Measurements from ENCODE around the gene DPH1. TPM values are rescaled to one million over a fixed set of nuclear protein-coding genes. Genes with fewer than 3 reads are reported as not detected.

Gene DPH1
- total and polyA plus RNA-seq, 7 donors, result 7.2 to 60.1 (median 27.6) TPM

DNA sequence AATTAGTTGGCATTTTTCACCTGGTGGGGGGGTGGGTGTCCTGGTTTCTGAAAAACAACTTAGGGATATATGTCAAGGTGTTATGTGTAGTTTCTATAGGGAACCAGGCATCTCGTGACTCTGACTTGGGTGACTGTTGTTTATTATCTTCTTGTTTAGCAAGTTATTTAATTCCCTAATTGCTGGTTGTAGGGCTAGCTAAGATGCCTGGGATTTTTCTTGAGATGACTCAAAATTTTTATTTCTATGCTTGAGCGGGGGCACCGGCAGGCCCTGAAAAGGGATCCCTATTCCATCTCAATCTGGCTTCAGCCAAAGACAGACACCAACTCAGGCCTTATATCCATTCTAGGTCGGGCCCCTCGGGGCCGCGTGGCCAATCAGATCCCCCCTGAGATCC is 3.2 kb downstream of the DPH1 start:
- Histone ChIP-seq H3K27me3 (peaks cover 0 to 14% (median 0%) of the 10 kb centered on the region in 3 donors), H3K36me3 (peaks cover 0 to 41% (median 23%) of the 10 kb centered on the region in 4 donors), H3K9me3 (no peaks in the 10 kb centered on the region), H3K4me3 (no peak overlapping the region), H3K4me1 (peaks cover 0 to 30% (median 21%) of the 10 kb centered on the region in 4 donors), H3K27ac (no peak overlapping the region)
- no peak for DNase-seq
- intact Hi-C loops (cut with DNase I), result no loop called here
- WGBS, 2 donors, result 94 to 96% methylated on average over 7 of the region's 7 CpGs
- TF ChIP-seq POLR2AphosphoS5 (IDR thresholded peaks at IDR 0.05) (no peak), EP300 (IDR thresholded peaks at IDR 0.05) (no peak), POLR2A (IDR thresholded peaks at IDR 0.05) (no peak)
- TF ChIP-seq, protein P1, sequence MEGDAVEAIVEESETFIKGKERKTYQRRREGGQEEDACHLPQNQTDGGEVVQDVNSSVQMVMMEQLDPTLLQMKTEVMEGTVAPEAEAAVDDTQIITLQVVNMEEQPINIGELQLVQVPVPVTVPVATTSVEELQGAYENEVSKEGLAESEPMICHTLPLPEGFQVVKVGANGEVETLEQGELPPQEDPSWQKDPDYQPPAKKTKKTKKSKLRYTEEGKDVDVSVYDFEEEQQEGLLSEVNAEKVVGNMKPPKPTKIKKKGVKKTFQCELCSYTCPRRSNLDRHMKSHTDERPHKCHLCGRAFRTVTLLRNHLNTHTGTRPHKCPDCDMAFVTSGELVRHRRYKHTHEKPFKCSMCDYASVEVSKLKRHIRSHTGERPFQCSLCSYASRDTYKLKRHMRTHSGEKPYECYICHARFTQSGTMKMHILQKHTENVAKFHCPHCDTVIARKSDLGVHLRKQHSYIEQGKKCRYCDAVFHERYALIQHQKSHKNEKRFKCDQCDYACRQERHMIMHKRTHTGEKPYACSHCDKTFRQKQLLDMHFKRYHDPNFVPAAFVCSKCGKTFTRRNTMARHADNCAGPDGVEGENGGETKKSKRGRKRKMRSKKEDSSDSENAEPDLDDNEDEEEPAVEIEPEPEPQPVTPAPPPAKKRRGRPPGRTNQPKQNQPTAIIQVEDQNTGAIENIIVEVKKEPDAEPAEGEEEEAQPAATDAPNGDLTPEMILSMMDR (IDR thresholded peaks at IDR 0.05), result no peak

GRCh38 chr17:2034157-2034556 is 4.2 kb downstream of the DPH1 start:
- intact Hi-C loops (cut with DNase I), result no loop called here
- peaks cover 0 to 47% (median 26%) of the 10 kb centered on the region in 4 donors for H3K36me3 ChIP-seq

DNA sequence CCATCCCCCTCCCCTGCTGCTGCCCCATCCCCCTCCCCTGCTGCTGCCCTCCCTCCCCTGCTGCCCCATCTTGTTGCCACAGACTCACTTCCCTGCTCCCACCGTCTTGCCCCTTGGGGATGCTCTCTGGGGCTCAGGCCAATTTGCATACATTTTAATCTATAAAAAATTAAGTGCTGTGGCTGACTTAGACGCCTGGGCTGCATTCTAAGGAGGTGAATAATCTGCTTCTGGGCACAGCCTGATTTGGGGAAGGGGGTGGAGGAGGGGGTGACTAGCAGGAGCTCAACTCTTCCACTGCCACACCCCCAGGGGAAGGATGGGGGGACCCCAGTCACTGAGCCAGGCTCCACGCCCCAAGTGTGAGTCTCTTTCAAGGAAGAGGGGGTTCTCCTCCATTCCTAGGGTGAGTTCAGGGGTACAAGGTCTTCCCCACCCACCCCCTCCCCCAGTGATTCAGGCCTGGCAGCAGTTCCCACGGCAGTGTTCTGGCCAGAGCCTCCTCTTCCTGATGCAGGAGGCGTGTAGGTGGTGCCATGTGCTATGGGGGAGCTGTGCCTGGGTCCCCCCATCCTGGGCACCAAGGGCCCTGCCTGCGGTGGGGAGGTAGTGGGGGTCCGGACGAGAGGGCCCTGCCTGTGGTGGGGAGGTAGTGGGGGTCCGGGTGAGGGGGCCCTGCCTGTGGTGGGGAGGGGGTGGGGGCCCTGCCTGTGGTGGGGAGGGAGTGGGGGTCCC is 5.0 kb downstream of the DPH1 start:
- peaks cover 0 to 25% (median 16%) of the 10 kb centered on the region in 4 donors for H3K4me1 ChIP-seq
- H3K36me3 ChIP-seq, result peaks cover 0 to 48% (median 26%) of the 10 kb centered on the region in 4 donors
- no peak for DNase-seq
- no peaks in the 10 kb centered on the region for H3K9me3 ChIP-seq
- intact Hi-C loops (cut with DNase I), result no loop called here
- H3K27me3 ChIP-seq, result no peaks in the 10 kb centered on the region
- no peak overlapping the region for H3K27ac ChIP-seq
- TF ChIP-seq EP300 (IDR thresholded peaks at IDR 0.05), result no peak
- TF ChIP-seq POLR2A (IDR thresholded peaks at IDR 0.05), result no peak
- TF ChIP-seq POLR2AphosphoS5 (IDR thresholded peaks at IDR 0.05), result no peak
- TF ChIP-seq, protein P1 (IDR thresholded peaks at IDR 0.05), result no peak
- 60 to 61% methylated on average over 9 of the region's 9 CpGs for WGBS, 2 donors
- no peak overlapping the region for H3K4me3 ChIP-seq

More at GRCh38 chr17:2034157-2034556, 4.2 kb downstream of the DPH1 start:
- H3K9me3 ChIP-seq, result no peaks in the 10 kb centered on the region
- TF ChIP-seq POLR2A (IDR thresholded peaks at IDR 0.05), result no peak
- TF ChIP-seq EP300 (IDR thresholded peaks at IDR 0.05), result no peak
- TF ChIP-seq POLR2AphosphoS5 (IDR thresholded peaks at IDR 0.05), result no peak
- TF ChIP-seq, protein P1 (IDR thresholded peaks at IDR 0.05), result no peak
- no peak overlapping the region for H3K4me3 ChIP-seq
- peaks cover 0 to 30% (median 21%) of the 10 kb centered on the region in 4 donors for H3K4me1 ChIP-seq
- WGBS, 2 donors, result 77 to 91% methylated on average over 7 of the region's 7 CpGs
- H3K27me3 ChIP-seq, result peaks cover 0 to 4% (median 0%) of the 10 kb centered on the region in 3 donors
- no peak overlapping the region for H3K27ac ChIP-seq
- DNase-seq, result no peak

GRCh38 chr17:2035541-2036488 is 5.9 kb downstream of the DPH1 start:
- intact Hi-C loops (cut with DNase I), result no loop called here
- WGBS, 2 donors, result 91 to 94% methylated on average over 29 of the region's 29 CpGs
- peaks cover 0 to 56% (median 26%) of the 10 kb centered on the region in 4 donors for H3K36me3 ChIP-seq
- H3K27me3 ChIP-seq, result no peaks in the 10 kb centered on the region
- H3K4me3 ChIP-seq, result no peak overlapping the region
- TF ChIP-seq EP300 (IDR thresholded peaks at IDR 0.05) (no peak), POLR2A (IDR thresholded peaks at IDR 0.05) (no peak), POLR2AphosphoS5 (IDR thresholded peaks at IDR 0.05) (no peak)
- TF ChIP-seq, protein P1 (IDR thresholded peaks at IDR 0.05), result no peak
- DNase-seq, result no peak
- no peaks in the 10 kb centered on the region for H3K9me3 ChIP-seq
- H3K4me1 ChIP-seq, result peaks cover 0 to 22% (median 13%) of the 10 kb centered on the region in 4 donors
- H3K27ac ChIP-seq, result no peak overlapping the region

Data from sigmoid colon (tissue), 7 donors.